BJ (cell line): ENCODE results near the gene POTED. TPM values are rescaled to one million over a fixed set of nuclear protein-coding genes. Genes with fewer than 3 reads are reported as not detected.
"Not testable (repeated sequence)": the region's sequence is repeated elsewhere in the genome, so short reads cannot be mapped to it uniquely, and the experiment has no call there.

Source experiments
- CTCF ChIA-PET: fragments of 350-600 bp; formaldehyde crosslinking; extraction: SDS; loops from one replicate; lab custom pipeline; 2021; ENCODE audit warnings: antibody characterized with exemption, inconsistent platforms; lab: Yijun Ruan, JAX
- POLR2A ChIA-PET: fragments of 300-600 bp; sonication (Branson Sonifier 250); formaldehyde crosslinking; extraction: SDS; loops from one replicate; lab custom pipeline; 2021; ENCODE audit warnings: antibody characterized with exemption; lab: Charles Lee
- DNase-seq: peaks from one replicate; pipeline ENCODE4 v3.0.0-alpha.2; 2011; ENCODE audit warnings: low read depth
- H3K27me3 ChIP-seq: 2 replicates; pipeline ENCODE4 v1.6.0; 2011; ENCODE audit warnings: low read length; ENCODE audit not compliant: control insufficient read depth, insufficient read depth
- H3K36me3 ChIP-seq: 2 replicates; pipeline ENCODE4 v1.5.1; 2011; ENCODE audit warnings: low read length; ENCODE audit not compliant: control insufficient read depth, insufficient read depth
- H3K4me3 ChIP-seq: 2 replicates; pipeline ENCODE4 v1.5.1; 2011; ENCODE audit warnings: low read depth, mild to moderate bottlenecking, control low read depth, low read length
- polyA minus RNA-seq: library from RNA; depleted of rRNA, polyadenylated mRNA; stranded (reverse); fragments of >200 nt; gene quantifications from 2 replicates; pipeline ENCODE4 v1.2.3, GENCODE V29; 2011; rRNA and poly(A)+ RNA removed
- polyA plus RNA-seq: library from polyadenylated mRNA; depleted of rRNA; stranded (reverse); fragments of >200 nt; gene quantifications from 2 replicates; pipeline ENCODE4 v1.2.3, GENCODE V29; 2011; rRNA removed
- small RNA-seq: library from RNA; depleted of rRNA; stranded (forward); fragments of <200 nt; gene quantifications from one replicate; pipeline ENCODE3, GENCODE V24; 2012; ENCODE audit warnings: low replicate concordance, low read depth; ENCODE audit not compliant: insufficient read length

The POTED gene
- polyA plus RNA-seq, result not detected in 2 replicates
- polyA minus RNA-seq, result not detected in 2 replicates

DNA sequence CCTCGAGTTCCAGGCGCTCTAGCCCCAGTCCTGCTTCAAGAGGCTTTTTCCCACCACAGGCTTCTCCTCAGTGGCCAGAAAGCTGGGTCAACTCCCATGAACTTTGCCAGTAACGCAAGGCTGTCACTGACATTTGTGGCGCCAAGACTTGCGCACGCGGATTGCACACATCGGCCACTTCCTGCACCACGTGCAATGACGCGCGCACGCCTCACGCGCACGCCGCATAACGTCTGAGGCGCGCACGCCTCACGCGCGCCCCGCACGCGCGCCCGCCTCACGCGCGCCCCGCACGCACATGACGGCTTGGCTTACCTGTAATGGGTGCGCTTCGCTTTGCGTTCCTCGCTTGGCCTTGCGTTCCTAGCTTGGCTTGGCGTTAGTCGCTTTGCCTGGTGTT is at the start of gene POTED:
POTED (plus strand) TSS at position 301 of the 400 bp plus-strand sequence. CDS start 452 bp downstream, outside the sequence.
- CTCF ChIA-PET, H3K36me3 ChIP-seq, DNase-seq, POLR2A ChIA-PET, H3K4me3 ChIP-seq, H3K27me3 ChIP-seq: not testable (repeated sequence)

DNA sequence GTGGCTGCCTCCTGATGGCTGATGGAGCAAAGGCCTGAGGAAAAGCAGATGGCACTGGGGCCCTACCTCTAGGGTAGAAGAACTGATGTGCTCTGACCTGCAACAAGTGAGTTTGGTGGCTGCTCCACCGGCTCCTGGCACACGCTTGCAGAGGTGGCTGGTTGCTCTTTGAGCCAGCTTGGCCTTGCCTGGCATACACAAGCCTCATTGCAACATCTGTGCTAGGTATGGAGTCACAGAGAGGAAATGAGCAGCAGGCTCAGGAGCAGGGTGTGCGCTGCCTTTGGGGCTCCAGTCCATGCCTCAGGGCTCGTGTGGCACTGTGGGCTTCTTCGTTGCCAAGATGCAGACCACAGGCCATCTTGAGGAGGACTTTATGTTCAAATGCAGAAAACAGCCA is 40.5 kb downstream of the POTED start:
- POLR2A ChIA-PET, H3K4me3 ChIP-seq, CTCF ChIA-PET, DNase-seq, H3K27me3 ChIP-seq, H3K36me3 ChIP-seq: not testable (repeated sequence)

DNA sequence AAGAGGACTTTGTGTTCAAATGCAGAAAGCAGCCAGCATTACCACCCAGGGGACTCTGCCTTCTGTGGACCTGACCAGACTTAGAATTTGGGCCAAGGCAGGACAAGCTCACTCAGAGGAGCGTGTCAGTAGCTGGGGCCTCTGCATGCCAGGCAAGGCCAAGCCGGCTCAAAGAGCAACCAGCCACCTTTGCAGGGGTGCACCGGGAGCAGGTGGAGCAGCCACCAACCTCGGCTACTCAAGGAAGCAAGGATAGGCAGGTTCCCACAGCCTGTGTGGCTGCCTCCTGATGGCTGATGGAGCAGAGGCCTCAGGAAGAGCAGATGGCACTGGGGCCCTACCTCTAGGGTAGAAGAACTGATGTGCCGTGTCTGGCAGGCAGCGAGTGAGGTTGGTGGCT is 42.2 kb downstream of the POTED start:
- CTCF ChIA-PET, DNase-seq, H3K4me3 ChIP-seq, POLR2A ChIA-PET, H3K27me3 ChIP-seq, H3K36me3 ChIP-seq: not testable (repeated sequence)

Small RNAs within 50 kb of the gene (small RNA-seq; reads per million reads assigned to genes)
- not detected for gene AL050303.3
- gene MIR3118-1, result not detected
- not detected for gene RNU6-286P
